ENCODE measurements around the gene RUVBL2.

The RUVBL2 gene

GRCh38 chr19:48991873-48992580 lies 1.7 kb upstream of the RUVBL2 start:
- H3K9ac ChIP-seq, result peak overlapping the region; percentile 61
- peak overlapping the region; percentile 88 for H3K27ac ChIP-seq
- H3K9me3 ChIP-seq (ENCODE audit: control insufficient read depth, low read length), result no peaks in the 10 kb centered on the region
- peak overlapping the region; percentile 88 for H3K4me3 ChIP-seq (ENCODE audit: low read depth, low read length)
- peak overlapping the region; percentile 96 for H3K4me2 ChIP-seq (ENCODE audit: low read length)
- H3K27me3 ChIP-seq (ENCODE audit: control insufficient read depth, insufficient read depth, low read length), result no peaks in the 10 kb centered on the region
- TF ChIP-seq CTCF (IDR thresholded peaks at IDR 0.05), result no peak
- H2AFZ ChIP-seq, result peak overlapping the region; percentile 84
- H3K79me2 ChIP-seq, result peaks cover 16% of the 10 kb centered on the region
- no peaks in the 10 kb centered on the region for H3K36me3 ChIP-seq (ENCODE audit: control insufficient read depth, insufficient read depth, low read length)
- H3K4me1 ChIP-seq, result no peaks in the 10 kb centered on the region

GRCh38 chr19:48992581-48993174 lies 1.0 kb upstream of the RUVBL2 start:
- no peak for TF ChIP-seq CTCF (IDR thresholded peaks at IDR 0.05)
- Histone ChIP-seq H3K36me3 (ENCODE audit: control insufficient read depth, insufficient read depth, low read length) (no peaks in the 10 kb centered on the region), H3K4me2 (ENCODE audit: low read length) (peak overlapping the region; percentile 96), H3K9ac (peak overlapping the region; percentile 61), H3K4me1 (no peaks in the 10 kb centered on the region), H3K79me2 (peaks cover 16% of the 10 kb centered on the region), H2AFZ (peak overlapping the region; percentile 84), H3K9me3 (ENCODE audit: control insufficient read depth, low read length) (no peaks in the 10 kb centered on the region), H3K27me3 (ENCODE audit: control insufficient read depth, insufficient read depth, low read length) (no peaks in the 10 kb centered on the region), H3K4me3 (ENCODE audit: low read depth, low read length) (peak overlapping the region; percentile 88), H3K27ac (peak overlapping the region; percentile 88)

- H3K9ac ChIP-seq, result no peak overlapping the region
- TF ChIP-seq CTCF (IDR thresholded peaks at IDR 0.05), result no peak
- peak overlapping the region; percentile 96 for H3K4me2 ChIP-seq (ENCODE audit: low read length)
- peak overlapping the region; percentile 84 for H2AFZ ChIP-seq
- H3K36me3 ChIP-seq (ENCODE audit: control insufficient read depth, insufficient read depth, low read length), result no peaks in the 10 kb centered on the region
- H3K79me2 ChIP-seq, result peaks cover 20% of the 10 kb centered on the region
- H3K4me3 ChIP-seq (ENCODE audit: low read depth, low read length), result peak overlapping the region; percentile 88
- H3K27me3 ChIP-seq (ENCODE audit: control insufficient read depth, insufficient read depth, low read length), result no peaks in the 10 kb centered on the region
- H3K27ac ChIP-seq, result peak overlapping the region; percentile 88
- no peaks in the 10 kb centered on the region for H3K9me3 ChIP-seq (ENCODE audit: control insufficient read depth, low read length)
- no peaks in the 10 kb centered on the region for H3K4me1 ChIP-seq
Observed at GRCh38 chr19:48994035-48994386, 324 bp downstream of the RUVBL2 start.

- no peak overlapping the region for H3K9ac ChIP-seq
- TF ChIP-seq CTCF (IDR thresholded peaks at IDR 0.05), result peak; percentile 9
- no peak overlapping the region for H3K27ac ChIP-seq
- H3K9me3 ChIP-seq (ENCODE audit: control insufficient read depth, low read length), result no peaks in the 10 kb centered on the region
- H3K4me2 ChIP-seq (ENCODE audit: low read length), result no peak overlapping the region
- H3K79me2 ChIP-seq, result peaks cover 11% of the 10 kb centered on the region
- no peak overlapping the region for H3K4me3 ChIP-seq (ENCODE audit: low read depth, low read length)
- H3K27me3 ChIP-seq (ENCODE audit: control insufficient read depth, insufficient read depth, low read length), result no peaks in the 10 kb centered on the region
- H3K36me3 ChIP-seq (ENCODE audit: control insufficient read depth, insufficient read depth, low read length), result no peaks in the 10 kb centered on the region
- no peak overlapping the region for H2AFZ ChIP-seq
- no peaks in the 10 kb centered on the region for H3K4me1 ChIP-seq
Observed at GRCh38 chr19:48997972-48998371, 4.3 kb downstream of the RUVBL2 start.
